ENCODE results near the gene REX1BD. TPM values are rescaled to one million over a fixed set of nuclear protein-coding genes. Genes with fewer than 3 reads are reported as not detected.
A peak's percentile ranks its signal among the peaks of the same experiment; 100 is the strongest.

REX1BD gene
- total and polyA plus RNA-seq, 2 of the 13 experiments (the other 11 are each of a cell fraction or from before 2014, with no cell fraction given): 7.5 to 25.4 TPM

- BruUV-seq (replicated peaks): no TSS peak
- FAIRE-seq: no peak
- H3K79me2 ChIP-seq (ENCODE audit: insufficient read depth, low read length): no peaks in the 10 kb centered on the region
- intact Hi-C loops (cut with micrococcal nuclease; ENCODE audit: unreplicated experiment): no loop called here
- 3% methylated on average over 22 of the region's 30 CpGs for WGBS (ENCODE audit: low lambda C conversion rate)
- ChIA-PET CTCF (ENCODE audit: low intra/inter-chr PET ratio, low total read pairs) (no interaction called here), POLR2A (interaction anchor here (1.0 kb wide), 1 partner anchor 23 kb away, joined by 4 read pairs; the partner anchor contains the start of gene REX1BD)
- H2AFZ ChIP-seq (ENCODE audit: low read length): no peak overlapping the region
- no peaks in the 10 kb centered on the region for H4K20me1 ChIP-seq (ENCODE audit: insufficient read depth, low read length)
- H3K9ac ChIP-seq (ENCODE audit: insufficient read depth, low read depth, low read length): peak overlapping the region; percentile 57
- peak overlapping the region; percentile 48 to 75 (median 57) for H3K4me3 ChIP-seq (replicated peaks in 1 of 3; ENCODE audit: insufficient read depth in 1 of 3, low read depth in 2 of 3, low read length in 3 of 3)
- no peak for DNase-seq (ENCODE audit: low spot score)
- H3K27ac ChIP-seq (ENCODE audit: extremely low read length, insufficient read depth, low read length): no peak overlapping the region
- in situ Hi-C loops (cut with HindIII; ENCODE audit: extremely low pct_ligation_motif_present, low pct_unique_long_range_greater_than_20kb): no loop called here
- ATAC-seq: no peak
- H3K36me3 ChIP-seq (replicated peaks in 1 of 2; ENCODE audit: control insufficient read depth in 1 of 2, insufficient read depth in 2 of 2, low read length in 2 of 2): no peaks in the 10 kb centered on the region
- peaks cover 0 to 7% of the 10 kb centered on the region in 2 experiments; a peak in 2 of 5 replicates for H3K27me3 ChIP-seq (ENCODE audit: control insufficient read depth in 1 of 2, insufficient read depth in 2 of 2, low read length in 2 of 2)
- H3K4me1 ChIP-seq (ENCODE audit: insufficient read depth, low read length): peaks cover 53% of the 10 kb centered on the region
- H3K4me2 ChIP-seq (ENCODE audit: low read depth, low read length): peak overlapping the region; percentile 100
- no peaks in the 10 kb centered on the region for H3K9me3 ChIP-seq (ENCODE audit: low read length)
- TF ChIP-seq MTF2 (CRISPR knock-in tag; IDR thresholded peaks at IDR 0.05; ENCODE audit: borderline replicate concordance): peak; percentile 23; the same call in 1 of the 2 replicates
- 0 out of 2 replicates have a peak, but pooled peaks have one; percentile 10 for TF ChIP-seq MYPOP (CRISPR knock-in tag; IDR thresholded peaks at IDR 0.05)
- no peak for TF ChIP-seq CEBPB (IDR thresholded peaks at IDR 0.05; ENCODE audit: borderline replicate concordance, low read depth, low read length)
- TF ChIP-seq SMC3 (IDR thresholded peaks at IDR 0.05; ENCODE audit: low read length): no peak
- TF ChIP-seq ZNF317 (CRISPR knock-in tag; IDR thresholded peaks at IDR 0.05): 0 out of 2 replicates have a peak, but pooled peaks have one; percentile 17
- no peak for TF ChIP-seq CENPX (CRISPR knock-in tag; IDR thresholded peaks at IDR 0.05)
- peak; percentile 2 for TF ChIP-seq YY1 (IDR thresholded peaks at IDR 0.05; ENCODE audit: insufficient read depth, insufficient replicate concordance, low read depth, low read length)
- peak; percentile 7; the same call in 1 of the 2 replicates for TF ChIP-seq MAX (IDR thresholded peaks at IDR 0.05)
- peak; percentile 22; the same call in 1 of the 2 replicates for TF ChIP-seq ZNF749 (CRISPR knock-in tag; IDR thresholded peaks at IDR 0.05; ENCODE audit: borderline replicate concordance)
- no peak for TF ChIP-seq TIGD3 (CRISPR knock-in tag; IDR thresholded peaks at IDR 0.05; ENCODE audit: borderline replicate concordance)
- 0 out of 2 replicates have a peak, but pooled peaks have one; percentile 32 for TF ChIP-seq ARNT2 (CRISPR knock-in tag; IDR thresholded peaks at IDR 0.05; ENCODE audit: low read depth)
- 0 out of 2 replicates have a peak, but pooled peaks have one; percentile 32 for TF ChIP-seq POGK (CRISPR knock-in tag; conservative IDR thresholded peaks at IDR 0.05)
- TF ChIP-seq MXD3 (CRISPR knock-in tag; IDR thresholded peaks at IDR 0.05): peak; percentile 23; the same call in 1 of the 2 replicates
- 0 out of 2 replicates have a peak, but pooled peaks have one; percentile 13 for TF ChIP-seq UBTF (CRISPR knock-in tag; IDR thresholded peaks at IDR 0.05)
- peak; percentile 55 for TF ChIP-seq ZNF263 (CRISPR knock-in tag; IDR thresholded peaks at IDR 0.05)
These were observed 23.6 kb downstream of the REX1BD start for GRCh38 chr19:18612051-18612771.
